ENCODE results near the gene TRIM38. TPM values are rescaled to one million over a fixed set of nuclear protein-coding genes. Genes with fewer than 3 reads are reported as not detected.
"Not testable (repeated sequence)": the region's sequence is repeated elsewhere in the genome, so short reads cannot be mapped to it uniquely, and the experiment has no call there.

TRIM38 gene
- total RNA-seq, 1 experiment from 2014 or later: 7.2 TPM

DNA sequence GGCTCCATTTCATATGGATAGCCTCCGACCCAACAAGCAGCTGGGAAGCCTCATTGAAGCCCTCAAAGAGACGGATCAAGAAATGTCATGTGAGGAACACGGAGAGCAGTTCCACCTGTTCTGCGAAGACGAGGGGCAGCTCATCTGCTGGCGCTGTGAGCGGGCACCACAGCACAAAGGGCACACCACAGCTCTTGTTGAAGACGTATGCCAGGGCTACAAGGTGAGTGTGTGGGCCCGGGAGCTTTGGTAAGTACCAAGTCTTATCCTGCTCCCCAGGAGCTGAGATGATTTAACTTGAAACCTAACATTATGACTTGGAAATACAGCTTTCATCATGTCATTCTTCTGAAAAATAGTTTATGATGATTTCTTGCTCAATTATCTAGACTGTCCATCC lies 4.1 kb downstream of the TRIM38 start:
- no peak for DNase-seq (ENCODE audit: extremely low read depth, low read depth)

DNA sequence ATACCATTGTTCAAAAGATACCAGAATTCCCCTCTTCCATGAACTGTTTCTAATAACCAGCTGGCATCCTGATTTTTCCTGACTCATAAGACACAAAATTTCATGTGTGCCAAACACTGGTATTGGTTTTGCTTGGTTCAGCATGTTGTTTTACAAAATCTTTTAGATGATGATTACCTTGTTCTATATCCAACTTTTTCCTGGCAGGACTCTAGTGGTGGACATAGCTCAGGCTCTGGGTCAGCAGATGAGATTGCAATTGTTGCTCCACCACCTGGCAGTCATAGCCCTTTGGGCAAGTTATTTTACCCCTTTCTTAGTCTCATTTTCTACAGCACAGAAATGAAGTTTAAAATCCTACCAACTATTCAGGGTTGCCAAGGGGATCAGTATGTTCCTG lies 6.2 kb downstream of the TRIM38 start:
- no peak for DNase-seq (ENCODE audit: extremely low read depth, low read depth)

DNA sequence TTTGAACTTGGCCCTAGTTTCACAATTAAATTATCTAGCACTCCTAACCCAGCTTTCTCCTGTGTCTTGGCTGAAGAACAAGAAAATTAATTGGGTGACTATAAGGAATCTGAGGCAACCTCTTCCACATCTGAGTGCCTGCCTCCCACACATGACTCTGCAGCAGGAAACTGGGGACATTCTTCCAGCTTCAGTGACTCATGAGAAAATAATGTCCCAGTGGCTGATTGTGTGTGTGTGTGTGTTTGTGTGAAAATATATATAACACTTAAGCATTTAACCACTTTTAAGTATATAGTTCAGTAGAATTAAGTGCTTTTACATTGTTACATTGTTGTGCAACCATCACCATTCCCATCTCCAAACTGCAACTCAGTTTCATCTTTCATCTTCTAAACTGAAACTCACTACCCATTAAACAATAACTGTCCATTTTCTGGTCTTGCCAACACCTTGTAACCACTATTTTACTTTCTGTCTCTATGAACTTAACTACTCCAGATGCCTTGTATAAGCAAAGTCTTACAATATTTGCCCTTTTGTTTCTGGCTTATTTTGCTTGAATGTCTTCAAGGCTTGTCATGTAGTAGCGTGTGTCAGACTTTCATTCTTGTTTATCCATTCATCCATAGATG lies 8.7 kb downstream of the TRIM38 start:
- DNase-seq (ENCODE audit: extremely low read depth, low read depth): peak; percentile 60

DNA sequence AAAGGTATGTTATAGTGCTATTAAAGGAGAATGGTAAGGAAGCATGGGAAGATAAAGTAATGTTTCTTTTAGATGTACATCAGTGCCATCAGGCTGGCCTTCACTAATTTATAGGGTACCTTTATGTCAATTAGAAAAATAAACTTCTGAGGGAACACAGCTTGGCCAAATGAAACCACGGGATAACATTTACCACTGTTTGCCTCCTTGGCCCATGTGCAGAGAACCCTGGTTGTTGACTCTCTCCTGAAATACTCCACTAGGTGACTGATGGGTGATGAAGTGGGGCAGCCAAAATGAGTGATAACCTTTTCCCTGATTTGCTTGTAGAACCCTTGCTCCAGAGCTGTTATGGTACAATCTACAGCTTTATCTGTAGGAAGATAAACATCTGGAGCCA lies 9.5 kb downstream of the TRIM38 start:
- no peak for DNase-seq (ENCODE audit: extremely low read depth, low read depth)

DNA sequence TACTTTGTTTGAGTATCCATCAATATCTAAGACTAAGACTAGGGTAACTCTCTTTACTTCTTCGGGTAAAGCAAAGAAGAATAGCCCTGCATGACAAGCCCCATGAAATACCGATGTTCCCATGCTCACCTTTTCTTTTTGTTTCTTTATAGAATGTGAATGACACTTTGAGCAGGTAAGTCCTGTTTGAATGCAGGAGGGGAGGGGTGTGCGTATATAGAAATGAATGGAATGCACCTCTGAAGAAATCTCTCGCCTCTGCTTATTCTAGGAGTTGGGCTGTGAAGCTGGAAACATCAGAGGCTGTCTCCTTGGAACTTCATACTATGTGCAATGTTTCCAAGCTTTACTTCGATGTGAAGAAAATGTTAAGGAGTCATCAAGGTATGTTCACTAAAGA lies 10.3 kb downstream of the TRIM38 start:
- no peak for DNase-seq (ENCODE audit: extremely low read depth, low read depth)

DNA sequence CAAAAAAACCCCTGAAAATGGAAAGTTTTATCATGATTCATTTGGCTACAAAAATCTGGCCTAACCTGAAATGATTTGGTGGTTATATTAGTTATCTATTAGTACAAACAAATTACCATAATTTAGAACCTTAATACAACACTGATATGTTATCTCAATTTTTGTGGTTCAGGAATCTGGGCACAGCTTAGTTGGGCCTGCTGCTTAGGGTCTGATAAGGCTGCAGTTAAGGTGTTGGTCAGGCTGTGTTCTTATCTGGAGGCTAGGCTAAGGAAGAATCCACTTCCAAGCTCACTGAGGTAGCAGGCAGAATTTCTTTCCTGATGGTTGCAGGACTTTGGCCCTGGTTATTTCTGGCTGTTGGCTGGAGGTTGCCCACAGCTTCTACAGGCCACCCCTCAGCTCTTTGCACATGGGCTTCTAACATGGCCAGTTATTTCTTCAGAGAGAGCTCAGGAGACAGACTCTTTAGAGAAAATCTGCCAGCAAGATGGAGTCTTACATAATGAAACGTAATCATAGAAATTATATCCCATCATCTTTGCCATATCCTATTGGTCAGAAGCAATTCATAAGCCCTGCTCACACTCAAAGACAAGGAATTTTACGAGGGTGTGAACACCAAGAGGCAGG lies 11.4 kb downstream of the TRIM38 start:
- no peak for DNase-seq (ENCODE audit: extremely low read depth, low read depth)

DNA sequence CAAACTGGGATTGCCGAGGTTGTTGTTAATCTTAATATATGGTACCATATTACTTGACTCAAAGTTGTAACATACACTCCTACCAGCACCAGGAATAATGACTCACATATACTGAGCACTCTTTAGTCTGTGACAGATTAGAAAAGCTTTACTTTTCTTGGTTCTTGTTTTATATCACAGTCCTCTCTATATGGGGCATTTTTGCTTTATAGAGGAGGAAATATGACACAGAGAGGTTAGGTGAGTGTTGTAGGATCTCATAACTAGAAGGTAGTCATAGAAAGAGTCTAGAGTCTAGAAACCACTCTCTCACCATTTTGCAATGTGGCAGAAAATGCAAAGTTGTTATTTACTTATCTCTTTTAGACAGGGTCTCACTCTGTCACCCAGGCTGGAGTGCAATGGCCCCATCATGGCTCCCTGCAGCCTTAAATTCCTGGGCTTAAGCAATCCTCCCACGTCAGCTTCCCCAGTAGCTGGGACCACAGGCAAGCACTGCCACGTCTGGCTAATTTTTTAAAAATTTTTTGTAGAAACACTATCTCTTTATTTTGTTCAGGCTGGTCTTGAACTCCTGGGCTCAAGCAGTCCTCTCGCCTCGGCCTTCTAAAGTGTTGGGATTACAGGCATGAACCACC lies 13.4 kb downstream of the TRIM38 start:
- no peak for DNase-seq (ENCODE audit: extremely low read depth, low read depth)

DNA sequence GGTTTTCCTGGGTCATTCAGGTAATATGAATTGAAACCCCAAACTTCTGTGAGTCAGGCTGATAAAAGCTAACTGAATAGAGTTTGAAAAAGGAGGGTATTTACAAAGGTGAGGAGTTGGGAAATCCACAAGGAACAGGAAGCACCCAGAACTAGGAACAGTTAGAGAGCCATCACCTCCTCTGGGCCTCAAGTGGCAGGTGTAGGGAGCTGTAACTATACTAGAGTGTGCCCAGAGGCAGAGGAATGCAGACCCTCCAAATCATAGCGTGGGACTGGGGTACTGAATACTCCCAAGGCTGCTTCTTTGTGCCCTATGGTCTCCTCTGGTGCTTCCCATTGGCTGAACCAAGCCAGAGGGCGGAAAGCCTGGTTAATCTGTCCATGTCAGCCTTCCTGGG lies 18.3 kb downstream of the TRIM38 start:
- DNase-seq (ENCODE audit: extremely low read depth, low read depth): no peak

DNA sequence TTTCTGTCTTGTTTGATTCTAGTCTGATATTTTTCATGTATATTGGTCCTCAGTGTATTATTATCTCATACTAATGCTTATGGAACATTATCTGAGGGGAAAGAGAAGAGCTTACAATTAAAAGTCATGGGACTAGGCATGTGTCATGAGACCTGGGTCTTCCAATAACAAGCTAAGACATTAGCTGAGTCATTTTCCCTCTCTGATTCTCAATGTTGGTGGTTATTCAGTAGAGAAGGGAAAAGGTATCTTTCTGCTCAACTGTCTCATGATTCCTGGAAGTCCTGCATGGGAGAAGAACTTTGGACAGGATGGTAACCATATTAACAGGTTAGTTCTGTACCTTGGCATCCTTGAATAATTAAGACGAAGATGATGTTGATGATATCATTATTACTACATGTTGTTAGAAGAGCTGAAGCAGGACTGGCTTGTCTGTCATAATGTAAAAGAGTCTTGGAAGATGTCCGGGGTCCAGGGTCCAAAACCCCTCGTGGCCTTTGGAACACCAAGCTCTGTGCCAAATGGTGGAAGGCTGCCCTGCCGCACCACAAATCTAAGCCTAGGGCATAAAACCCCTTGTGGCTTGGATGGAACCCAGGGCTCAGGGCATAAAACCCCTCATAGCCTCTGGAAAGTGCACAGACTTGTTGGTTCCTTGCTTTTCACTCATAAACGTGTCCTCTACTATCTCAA lies 19.1 kb downstream of the TRIM38 start:
- DNase-seq (ENCODE audit: extremely low read depth, low read depth): no peak

DNA sequence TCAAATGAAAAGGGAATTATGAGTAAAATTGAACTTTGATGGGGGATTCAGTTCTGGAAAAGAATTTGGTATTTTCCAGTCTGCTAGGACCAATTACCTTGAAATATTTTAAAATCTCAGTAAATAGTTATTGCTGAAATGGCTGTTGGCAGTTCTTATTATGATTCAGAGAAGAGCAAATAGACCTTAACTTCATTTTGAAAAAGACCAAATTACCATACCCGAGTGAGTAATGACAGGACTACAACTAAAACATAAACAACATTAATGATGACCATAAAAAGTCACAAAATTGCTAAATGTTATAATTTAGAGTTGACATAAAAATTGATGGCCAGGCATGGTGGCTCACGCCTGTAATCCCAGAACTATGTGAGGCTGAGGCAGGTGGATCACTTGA lies 21.7 kb downstream of the TRIM38 start:
- DNase-seq (ENCODE audit: extremely low read depth, low read depth): no peak

DNA sequence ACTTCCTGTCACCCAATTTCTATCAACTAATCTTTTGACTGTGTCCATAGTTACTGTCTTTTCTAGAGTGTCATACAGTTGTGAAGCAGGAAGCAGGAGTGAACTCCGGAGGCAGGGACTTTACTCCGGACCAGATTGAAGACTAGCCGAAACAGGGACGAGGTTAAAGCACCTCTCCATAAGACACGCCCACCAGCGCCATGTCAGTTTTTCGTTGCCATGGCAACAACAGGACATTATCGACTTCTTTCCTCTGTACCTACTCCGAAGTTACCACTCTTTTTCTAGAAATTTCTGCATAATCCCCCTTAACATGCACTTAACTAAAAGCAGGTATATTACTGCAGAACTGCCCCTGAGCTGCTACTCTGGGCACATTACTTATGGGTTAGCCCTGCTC lies 25.2 kb downstream of the TRIM38 start:
- DNase-seq (ENCODE audit: extremely low read depth, low read depth): no peak

DNA sequence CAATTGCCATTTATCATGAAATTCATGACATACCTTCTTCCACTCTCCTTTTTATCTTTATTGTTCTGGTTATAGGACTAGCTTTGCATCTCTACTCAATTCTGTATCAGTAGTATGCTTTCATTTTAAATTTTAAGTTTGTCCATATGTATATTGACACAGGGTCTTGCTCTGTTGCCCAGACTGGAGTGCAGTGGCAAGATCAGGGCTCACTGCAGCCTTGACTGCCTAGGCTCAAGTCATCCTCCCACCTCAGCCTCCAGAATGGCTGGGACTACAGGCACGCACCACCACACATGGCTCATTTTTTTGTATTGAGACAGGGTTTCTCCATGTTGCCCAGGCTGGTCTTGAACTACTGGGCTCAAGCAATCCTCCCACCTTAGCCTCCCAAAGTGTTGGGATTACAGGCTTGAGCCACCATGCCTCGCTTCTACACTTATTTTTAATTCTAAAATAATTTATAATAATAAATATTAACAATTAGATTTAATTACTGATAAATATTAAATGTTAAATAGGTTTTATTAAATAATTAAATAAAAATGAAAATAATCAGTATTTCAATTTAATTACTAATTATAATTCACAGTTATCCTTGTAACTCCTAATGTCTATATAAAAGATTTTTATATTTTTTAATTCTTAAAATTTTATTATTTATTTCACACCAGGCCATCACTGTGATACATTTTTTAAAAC lies 27.7 kb downstream of the TRIM38 start:
- DNase-seq (ENCODE audit: extremely low read depth, low read depth): no peak

DNA sequence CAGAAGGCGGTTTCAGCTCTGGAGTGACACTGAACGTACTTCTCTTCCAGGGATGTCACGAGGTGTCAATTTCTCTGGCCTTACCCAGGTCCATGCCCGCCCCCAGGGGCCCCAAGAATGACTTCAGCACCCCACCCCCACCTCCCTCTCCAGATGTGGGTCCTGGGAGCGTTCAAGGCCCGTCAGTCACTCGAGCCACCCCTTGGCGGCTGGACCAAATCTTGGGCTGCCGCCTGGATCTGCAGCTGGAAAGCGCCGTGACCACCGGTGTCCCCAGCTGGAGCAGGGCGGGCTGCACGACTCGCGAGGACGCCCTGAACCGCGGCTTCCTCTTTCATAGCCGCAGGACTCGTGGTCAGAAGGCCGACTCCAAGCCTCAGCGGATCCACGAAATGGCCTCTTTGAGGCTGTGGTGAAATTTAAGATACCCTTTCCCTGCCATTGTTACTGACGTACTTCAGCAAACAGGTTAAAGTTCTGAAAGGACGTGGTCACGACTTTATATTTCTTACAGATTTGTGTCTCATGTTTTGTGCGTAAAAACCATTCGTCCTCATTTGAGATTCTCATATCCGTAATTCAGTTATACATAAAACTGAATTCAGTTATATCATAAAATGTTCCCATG lies 29.3 kb downstream of the TRIM38 start:
- DNase-seq (ENCODE audit: extremely low read depth, low read depth): no peak

DNA sequence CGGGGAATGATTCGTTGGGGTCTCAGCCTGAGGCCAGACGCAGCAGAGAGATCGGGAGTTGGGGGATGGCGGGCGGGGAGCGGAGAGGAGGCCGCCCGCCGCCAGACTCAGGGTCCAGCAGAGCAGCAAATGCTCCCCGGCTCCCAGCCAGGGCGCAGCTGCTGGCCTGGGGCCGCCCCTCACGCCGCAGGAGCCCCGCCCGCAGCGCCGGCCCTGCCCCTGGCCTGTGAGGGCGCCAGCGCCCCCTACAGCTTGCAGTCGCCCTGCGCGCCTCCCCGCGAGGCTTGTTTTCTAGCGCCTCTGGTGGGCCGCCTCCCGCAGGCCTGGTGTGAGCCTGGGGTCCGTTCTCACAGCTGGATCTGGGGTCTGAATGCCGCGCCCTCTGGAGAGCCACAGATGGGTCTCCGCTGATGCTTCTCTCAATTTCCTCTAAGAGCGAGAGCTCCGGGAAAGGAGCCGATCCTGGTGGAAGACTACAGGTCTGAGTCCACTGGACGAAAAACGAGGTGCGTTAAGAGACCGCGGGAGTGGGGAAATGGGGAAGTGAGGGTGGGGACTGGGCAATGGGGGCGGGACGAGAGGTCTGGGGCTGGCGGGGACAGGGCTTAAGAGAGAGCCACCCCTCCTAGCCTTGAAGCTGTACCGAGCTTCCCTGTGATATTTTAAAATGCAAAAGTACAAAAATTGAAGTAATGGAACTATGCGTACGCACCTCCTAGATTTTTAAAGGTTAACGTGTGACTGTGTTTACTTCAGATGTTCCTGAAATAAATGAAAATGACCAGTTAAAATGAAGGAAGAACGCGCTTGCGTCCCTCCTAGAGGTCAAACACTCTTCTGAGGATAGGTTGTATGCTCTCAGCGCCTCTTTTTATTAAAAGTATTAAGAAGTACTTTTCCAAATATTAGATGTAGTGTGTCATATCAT lies 30.1 kb downstream of the TRIM38 start:
- peak; percentile 83 for DNase-seq (ENCODE audit: extremely low read depth, low read depth)

DNA sequence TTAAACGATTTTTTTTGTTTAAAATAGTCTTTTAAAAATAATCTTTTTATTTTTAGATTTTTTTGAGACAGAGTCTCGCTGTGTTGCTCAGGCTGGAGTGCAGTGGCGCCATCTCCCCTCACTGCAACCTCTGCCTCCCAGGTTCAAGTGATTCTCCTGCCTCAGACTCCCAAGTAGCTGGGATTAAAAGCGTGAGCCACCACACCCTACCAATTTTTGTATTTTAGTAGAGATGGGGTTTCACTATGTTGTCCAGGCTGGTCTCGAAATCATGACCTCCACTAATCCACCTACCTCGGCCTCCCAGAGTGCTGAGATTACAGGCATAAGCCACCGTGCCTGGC lies 30.7 kb downstream of the TRIM38 start:
- DNase-seq (ENCODE audit: extremely low read depth, low read depth): not testable (repeated sequence)

DNA sequence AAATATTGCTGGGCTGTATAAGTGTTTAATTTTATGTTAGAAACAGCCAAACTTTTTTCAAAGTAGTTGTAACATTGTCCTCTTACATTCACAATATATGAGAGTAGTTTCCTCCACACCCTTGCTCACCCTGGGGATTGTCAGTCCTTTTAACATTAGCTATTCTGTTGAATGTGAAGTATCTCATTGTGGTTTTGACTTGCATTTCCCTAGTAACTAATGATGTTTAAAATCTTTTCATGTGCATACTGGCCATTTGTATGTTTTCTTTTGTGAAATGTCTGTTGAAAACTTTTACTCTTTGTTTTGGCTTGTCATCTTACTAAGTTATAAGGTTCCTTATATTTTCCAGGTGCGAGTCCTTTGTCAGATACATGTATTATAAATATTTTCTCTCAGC lies 32.9 kb downstream of the TRIM38 start:
- DNase-seq (ENCODE audit: extremely low read depth, low read depth): no peak

DNA sequence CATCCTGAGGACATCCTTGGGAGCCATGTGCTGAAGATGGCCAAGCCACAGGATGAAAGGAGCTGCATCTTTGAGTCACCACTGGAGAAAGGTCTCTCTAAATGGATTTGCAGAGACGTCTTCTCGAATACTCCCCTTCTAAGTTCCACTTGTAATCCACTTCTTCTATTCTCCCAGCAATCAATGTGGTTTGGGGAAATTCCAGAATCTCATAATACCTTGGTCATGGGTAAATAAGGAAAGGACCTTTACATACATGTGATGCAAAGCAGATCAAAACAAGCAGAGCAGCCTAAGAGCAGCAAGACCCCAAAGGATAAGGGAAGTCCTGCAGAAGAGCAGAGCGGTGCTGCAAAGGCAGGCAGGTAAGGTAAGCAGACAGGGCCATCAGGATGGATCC lies 35.3 kb downstream of the TRIM38 start:
- no peak for DNase-seq (ENCODE audit: extremely low read depth, low read depth)

DNA sequence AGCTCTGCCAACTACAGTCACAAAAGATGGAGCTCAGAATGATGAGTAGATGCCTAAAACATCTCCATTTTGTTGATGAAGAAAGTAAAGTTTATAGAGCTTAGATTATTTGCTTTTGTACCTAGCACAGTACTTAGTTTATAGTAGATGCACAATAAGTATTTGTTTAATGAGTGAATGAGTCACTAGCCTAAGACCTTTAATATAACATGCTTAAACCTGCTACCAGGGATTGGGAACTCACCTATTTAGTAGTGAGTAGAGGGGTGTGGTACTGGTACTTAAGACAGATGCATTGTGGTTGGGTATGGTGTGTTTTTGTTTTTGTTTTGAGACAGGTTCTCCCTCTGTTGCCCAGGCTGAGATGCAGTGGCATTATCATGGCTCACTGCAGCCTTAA lies 35.8 kb downstream of the TRIM38 start:
- no peak for DNase-seq (ENCODE audit: extremely low read depth, low read depth)

DNA sequence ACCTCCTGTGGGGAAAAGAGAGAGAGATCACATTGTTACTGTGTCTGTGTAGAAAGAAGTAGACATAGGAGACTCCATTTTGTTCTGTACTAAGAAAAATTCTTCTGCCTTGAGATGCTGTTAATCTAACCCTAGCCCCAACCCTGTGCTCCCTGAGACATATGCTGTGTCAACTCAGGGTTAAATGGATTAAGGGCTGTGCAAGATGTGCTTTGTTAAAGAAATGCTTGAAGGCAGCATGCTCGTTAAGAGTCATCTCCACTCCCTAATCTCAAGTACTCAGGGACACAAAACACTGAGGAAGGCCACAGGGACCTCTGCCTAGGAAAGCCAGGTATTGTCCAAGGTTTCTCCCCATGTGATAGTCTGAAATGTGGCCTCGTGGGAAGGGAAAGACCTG lies 36.6 kb downstream of the TRIM38 start:
- DNase-seq (ENCODE audit: extremely low read depth, low read depth): not testable (repeated sequence)

All from NCI-H460 (cell line).